ENCODE data around the gene OR5K4. TPM values are rescaled to one million over a fixed set of nuclear protein-coding genes. Genes with fewer than 3 reads are reported as not detected.

OR5K4 gene
- total RNA-seq, 4 donors from 2014 or later: not detected

GRCh38 chr3:98398513-98398912 lies 44.9 kb downstream of the OR5K4 start:
- Histone ChIP-seq H3K27me3 (no peaks in the 10 kb centered on the region), H3K36me3 (no peaks in the 10 kb centered on the region), H3K27ac (replicated peaks in 1 of 4) (no peak overlapping the region), H3K9me3 (peaks cover 0 to 25% (median 19%) of the 10 kb centered on the region in 4 donors), H3K4me3 (no peak overlapping the region), H3K4me1 (no peaks in the 10 kb centered on the region)
- DNase-seq (ENCODE audit: extremely low spot score): no peak
- TF ChIP-seq CTCF (IDR thresholded peaks at IDR 0.05) (no peak), POLR2AphosphoS5 (IDR thresholded peaks at IDR 0.05) (no peak), EP300 (IDR thresholded peaks at IDR 0.05) (no peak), POLR2A (IDR thresholded peaks at IDR 0.05; ENCODE audit: low read depth) (no peak)
- intact Hi-C loops (cut with DNase I): no loop called here

- intact Hi-C loops (cut with DNase I): no loop called here
- 89% methylated on average over 1 of the region's 1 CpG for WGBS
- peaks cover 3 to 55% (median 39%) of the 10 kb centered on the region in 4 donors for H3K9me3 ChIP-seq
Measured at GRCh38 chr3:98402507-98402906, 48.9 kb downstream of the OR5K4 start.

GRCh38 chr3:98404010-98404409 lies 50.4 kb downstream of the OR5K4 start:
- DNase-seq (ENCODE audit: extremely low spot score): no peak
- no peaks in the 10 kb centered on the region for H3K27me3 ChIP-seq
- intact Hi-C loops (cut with DNase I): no loop called here
- H3K36me3 ChIP-seq: no peaks in the 10 kb centered on the region
- peaks cover 3 to 59% (median 38%) of the 10 kb centered on the region in 4 donors for H3K9me3 ChIP-seq
- no peak overlapping the region for H3K4me3 ChIP-seq
- H3K4me1 ChIP-seq: no peaks in the 10 kb centered on the region
- TF ChIP-seq CTCF (IDR thresholded peaks at IDR 0.05): no peak
- no peak overlapping the region for H3K27ac ChIP-seq (replicated peaks in 1 of 4)

More at GRCh38 chr3:98402507-98402906, 48.9 kb downstream of the OR5K4 start:
- no peak overlapping the region for H3K4me3 ChIP-seq
- DNase-seq (ENCODE audit: extremely low spot score): no peak
- H3K4me1 ChIP-seq: no peaks in the 10 kb centered on the region
- no peaks in the 10 kb centered on the region for H3K36me3 ChIP-seq
- TF ChIP-seq EP300 (IDR thresholded peaks at IDR 0.05): no peak
- no peak for TF ChIP-seq POLR2A (IDR thresholded peaks at IDR 0.05; ENCODE audit: low read depth)
- TF ChIP-seq POLR2AphosphoS5 (IDR thresholded peaks at IDR 0.05): no peak
- no peak for TF ChIP-seq CTCF (IDR thresholded peaks at IDR 0.05)
- H3K27me3 ChIP-seq: no peaks in the 10 kb centered on the region
- no peak overlapping the region for H3K27ac ChIP-seq (replicated peaks in 1 of 4)

Other genes with a start within 250 kb of the OR5K4 start
- not detected for gene OR5H1, start 223.1 kb upstream of the OR5K4 start, total RNA-seq
- gene OR5H14, start 206.4 kb upstream of the OR5K4 start, total RNA-seq: not detected
- gene OR5H15, start 187.2 kb upstream of the OR5K4 start, total RNA-seq: not detected
- gene OR5H6, start 89.6 kb upstream of the OR5K4 start, total RNA-seq: not detected
- not detected for gene OR5H2, start 71.3 kb upstream of the OR5K4 start, total RNA-seq
- not detected for gene OR5K3, start 36.8 kb downstream of the OR5K4 start, total RNA-seq
- not detected for gene OR5K1, start 109.3 kb downstream of the OR5K4 start, total RNA-seq
- gene OR5K2, start 143.8 kb downstream of the OR5K4 start, total RNA-seq: not detected
- 100 to 1,000 TPM in 3 of 4 donors, 10 to 100 TPM in 1; 84.6 to 191 (median 139) TPM for gene CLDND1, start 169.0 kb downstream of the OR5K4 start, total RNA-seq
- gene GPR15, start 178.1 kb downstream of the OR5K4 start, total RNA-seq: under 1 TPM in 1 of 4 donors, not detected in 3; 0.32 TPM
- gene CPOX, start 239.8 kb downstream of the OR5K4 start, total RNA-seq: 10 to 100 TPM in 3 of 4 donors, 1 to 10 TPM in 1; 7.6 to 21.4 (median 14.7) TPM